ENCODE results near the gene ZMIZ2. TPM values are rescaled to one million over a fixed set of nuclear protein-coding genes. Genes with fewer than 3 reads are reported as not detected.

ZMIZ2 gene
- total RNA-seq, 1 experiment from 2014 or later, result 142 TPM

GRCh38 chr7:44733708-44734481 is 14.8 kb upstream of the ZMIZ2 start:
- POLR2A ChIA-PET (ENCODE audit: unreplicated experiment), result interaction anchor here (0.6 kb wide), 1 partner anchor 140 kb away, joined by 3 read pairs; no protein-coding TSS in a partner anchor
- H3K79me2 ChIP-seq (ENCODE audit: low read depth), result no peaks in the 10 kb centered on the region
- BruUV-seq (replicated peaks), result no TSS peak
- H3F3A ChIP-seq (ENCODE audit: insufficient read depth, low read depth), result peaks cover 42% of the 10 kb centered on the region
- H3K9me2 ChIP-seq (ENCODE audit: insufficient read depth), result no peaks in the 10 kb centered on the region
- peak overlapping the region; percentile 94 for H3K27ac ChIP-seq
- TF ChIP-seq EZH2 (IDR thresholded peaks at IDR 0.05; ENCODE audit: low read depth) (no peak), CTCF (conservative IDR thresholded peaks at IDR 0.05) (no peak)
- H3K4me2 ChIP-seq, result peak overlapping the region; percentile 34
- no peaks in the 10 kb centered on the region for H4K20me1 ChIP-seq (ENCODE audit: insufficient read depth)
- H3K9me3 ChIP-seq (ENCODE audit: insufficient read depth, low read depth), result no peaks in the 10 kb centered on the region
- DNase-seq, result peak in 1 of 2 experiments; percentile 83
- CTCF ChIA-PET, result no interaction called here
- no peaks in the 10 kb centered on the region for H3K36me3 ChIP-seq (ENCODE audit: low read depth)
- H3K4me1 ChIP-seq (replicated peaks; ENCODE audit: insufficient read depth), result peaks cover 49% of the 10 kb centered on the region
- H3K4me3 ChIP-seq, result no peak overlapping the region
- intact Hi-C loops (cut with micrococcal nuclease; ENCODE audit: unreplicated experiment), result loop anchor here (2.0 kb wide), 1 partner anchor 21 kb away; no protein-coding TSS in a partner anchor
- H3K27me3 ChIP-seq (ENCODE audit: insufficient read depth, low read depth), result no peaks in the 10 kb centered on the region
- no peak overlapping the region for H2AFZ ChIP-seq

GRCh38 chr7:44735403-44736165 is 13.1 kb upstream of the ZMIZ2 start:
- no peaks in the 10 kb centered on the region for H3K36me3 ChIP-seq (ENCODE audit: low read depth)
- H2AFZ ChIP-seq, result peak overlapping the region; percentile 72; the same call in 1 of the 2 replicates
- intact Hi-C loops (cut with micrococcal nuclease; ENCODE audit: unreplicated experiment), result loop anchor here (2.0 kb wide), 1 partner anchor 23 kb away; no protein-coding TSS in a partner anchor
- peaks cover 53% of the 10 kb centered on the region for H3F3A ChIP-seq (ENCODE audit: insufficient read depth, low read depth)
- no peaks in the 10 kb centered on the region for H3K27me3 ChIP-seq (ENCODE audit: insufficient read depth, low read depth)
- peak overlapping the region; percentile 22; the same call in 1 of the 2 replicates for H3K4me3 ChIP-seq
- DNase-seq, result peak; percentile 58 to 99
- TF ChIP-seq EZH2 (IDR thresholded peaks at IDR 0.05; ENCODE audit: low read depth), result no peak
- no peak for TF ChIP-seq CTCF (conservative IDR thresholded peaks at IDR 0.05)
- H3K27ac ChIP-seq, result peak overlapping the region; percentile 94
- no peaks in the 10 kb centered on the region for H3K9me3 ChIP-seq (ENCODE audit: insufficient read depth, low read depth)
- H3K79me2 ChIP-seq (ENCODE audit: low read depth), result no peaks in the 10 kb centered on the region
- H3K4me2 ChIP-seq, result peak overlapping the region; percentile 72
- H3K9me2 ChIP-seq (ENCODE audit: insufficient read depth), result no peaks in the 10 kb centered on the region
- POLR2A ChIA-PET (ENCODE audit: unreplicated experiment), result interaction anchor here (0.7 kb wide), 2 partner anchors 12 to 23 kb away, joined by 3 to 5 read pairs; no protein-coding TSS in a partner anchor
- no peaks in the 10 kb centered on the region for H4K20me1 ChIP-seq (ENCODE audit: insufficient read depth)
- BruUV-seq (replicated peaks), result no TSS peak
- H3K4me1 ChIP-seq (replicated peaks; ENCODE audit: insufficient read depth), result peaks cover 55% of the 10 kb centered on the region
- CTCF ChIA-PET, result no interaction called here

- ChIA-PET POLR2A (ENCODE audit: unreplicated experiment) (interaction anchor here (0.7 kb wide), 1 partner anchor 171 kb away, joined by 8 read pairs; no protein-coding TSS in a partner anchor), CTCF (no interaction called here)
- no peaks in the 10 kb centered on the region for H3K79me2 ChIP-seq (ENCODE audit: low read depth)
- H3K4me1 ChIP-seq (replicated peaks; ENCODE audit: insufficient read depth), result peaks cover 55% of the 10 kb centered on the region
- intact Hi-C loops (cut with micrococcal nuclease; ENCODE audit: unreplicated experiment), result no loop called here
- no peak for DNase-seq
- H4K20me1 ChIP-seq (ENCODE audit: insufficient read depth), result no peaks in the 10 kb centered on the region
- BruUV-seq (replicated peaks), result no TSS peak
- no peak overlapping the region for H3K4me3 ChIP-seq
- no peaks in the 10 kb centered on the region for H3K9me3 ChIP-seq (ENCODE audit: insufficient read depth, low read depth)
- H3K9me2 ChIP-seq (ENCODE audit: insufficient read depth), result no peaks in the 10 kb centered on the region
- TF ChIP-seq CTCF (conservative IDR thresholded peaks at IDR 0.05) (no peak), EZH2 (IDR thresholded peaks at IDR 0.05; ENCODE audit: low read depth) (no peak)
- H2AFZ ChIP-seq, result no peak overlapping the region
- H3K27ac ChIP-seq, result peak overlapping the region; percentile 94
- no peak overlapping the region for H3K4me2 ChIP-seq
- H3K36me3 ChIP-seq (ENCODE audit: low read depth), result no peaks in the 10 kb centered on the region
- H3K27me3 ChIP-seq (ENCODE audit: insufficient read depth, low read depth), result no peaks in the 10 kb centered on the region
- peaks cover 53% of the 10 kb centered on the region for H3F3A ChIP-seq (ENCODE audit: insufficient read depth, low read depth)
Observed at GRCh38 chr7:44736896-44737295, 11.8 kb upstream of the ZMIZ2 start.
